DMS79 treated with DMSO at 0.1 percent for 48 hours (cell line): ENCODE measurements around the gene ADAM19.

ENCODE experiments used
- DNase-seq: peaks from one replicate; lab custom pipeline; 2025; lab: John Stamatoyannopoulos, UW

The ADAM19 gene

GRCh38 chr5:157516006-157516405 lies 59.6 kb downstream of the ADAM19 start:
- DNase-seq, result no peak

GRCh38 chr5:157514974-157515373 lies 60.6 kb downstream of the ADAM19 start:
- DNase-seq, result no peak

- no peak for DNase-seq
Observed at GRCh38 chr5:157513182-157513581, 62.4 kb downstream of the ADAM19 start.

DNA sequence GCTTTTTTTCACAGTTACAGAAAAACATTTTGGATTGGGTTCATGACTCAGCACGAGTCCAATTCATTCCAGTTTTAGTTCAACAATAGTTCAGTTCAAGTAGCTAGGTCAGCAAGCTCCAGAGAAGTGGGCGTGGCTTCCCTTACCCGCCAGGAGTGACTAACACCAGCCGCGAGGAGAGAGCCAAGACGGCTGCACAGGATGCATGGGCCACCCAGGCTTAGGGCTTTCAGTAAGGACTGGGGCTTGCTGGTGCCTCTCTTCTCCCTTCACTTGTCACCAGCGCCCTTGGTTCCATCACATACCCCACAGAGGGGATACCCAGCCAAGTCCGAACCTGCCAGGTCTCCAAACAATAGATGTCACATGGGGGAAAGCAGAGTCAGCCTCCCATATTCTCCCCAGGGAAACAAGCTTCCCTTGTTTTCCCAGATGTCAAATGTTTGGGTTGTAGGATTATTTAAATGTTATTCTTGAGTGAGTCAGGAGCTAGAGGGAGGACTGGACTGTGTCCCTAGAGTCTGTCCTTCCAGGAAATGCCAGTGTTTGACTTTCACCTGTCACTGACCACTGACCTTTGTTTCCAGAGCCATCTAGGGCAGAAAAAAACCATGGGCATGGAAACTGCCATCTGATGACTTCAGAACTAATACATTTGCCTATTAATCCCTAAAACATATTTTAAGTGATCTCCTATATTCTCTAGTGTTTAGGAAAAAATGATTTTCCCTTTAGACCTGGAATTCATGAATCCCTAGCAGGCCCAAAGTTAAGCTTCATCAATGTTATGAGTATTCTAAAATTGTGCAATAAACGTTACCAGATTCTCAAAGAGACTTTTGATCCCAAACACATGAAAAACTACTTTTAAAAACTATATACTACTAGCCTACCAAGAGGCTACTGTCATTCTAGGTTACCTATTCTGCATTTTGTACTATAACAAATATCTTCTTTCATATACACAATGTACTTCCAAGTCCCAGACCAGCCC lies 63.6 kb downstream of the ADAM19 start:
- no peak for DNase-seq

DNA sequence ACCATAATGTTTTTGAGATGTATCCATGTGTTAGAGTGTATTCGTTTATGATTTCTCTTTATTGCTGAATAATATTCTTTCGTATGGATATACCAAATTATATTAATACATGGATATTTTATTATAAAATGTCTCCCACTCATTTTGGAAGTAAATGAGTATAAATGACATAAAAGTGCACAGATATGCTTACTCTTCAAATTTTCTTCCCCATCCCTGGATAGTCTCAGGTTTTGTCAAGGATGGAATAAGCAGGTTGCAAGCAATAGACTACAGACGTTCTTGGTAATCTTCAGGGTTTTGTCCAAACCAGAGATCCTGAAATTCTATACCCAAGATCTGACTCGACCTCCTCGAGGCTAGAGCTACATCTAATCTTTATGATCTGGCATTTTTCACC lies 64.9 kb downstream of the ADAM19 start:
- DNase-seq, result no peak

DNA sequence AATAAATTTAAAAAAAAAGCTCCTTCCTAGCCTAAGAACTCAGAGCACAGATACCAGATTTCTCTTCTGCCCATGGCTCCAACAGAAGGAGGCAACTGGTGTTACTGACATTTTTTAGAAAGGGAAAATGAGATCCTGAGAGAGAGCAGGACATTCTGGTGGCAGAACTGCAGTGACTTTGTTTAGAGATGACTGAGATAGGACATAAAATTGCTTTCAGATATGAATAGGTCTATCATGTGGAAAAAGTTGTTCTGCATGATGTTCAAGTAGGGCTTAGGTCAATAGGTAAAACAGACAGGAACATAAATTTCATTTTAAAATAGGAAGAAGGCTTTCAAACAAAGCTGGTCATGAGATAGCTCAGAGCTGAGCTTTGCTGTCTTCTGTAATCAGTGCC lies 66.0 kb downstream of the ADAM19 start:
- no peak for DNase-seq

GRCh38 chr5:157509093-157509492 lies 66.5 kb downstream of the ADAM19 start:
- no peak for DNase-seq

GRCh38 chr5:157506981-157507780 lies 68.4 kb downstream of the ADAM19 start:
- no peak for DNase-seq

DNA sequence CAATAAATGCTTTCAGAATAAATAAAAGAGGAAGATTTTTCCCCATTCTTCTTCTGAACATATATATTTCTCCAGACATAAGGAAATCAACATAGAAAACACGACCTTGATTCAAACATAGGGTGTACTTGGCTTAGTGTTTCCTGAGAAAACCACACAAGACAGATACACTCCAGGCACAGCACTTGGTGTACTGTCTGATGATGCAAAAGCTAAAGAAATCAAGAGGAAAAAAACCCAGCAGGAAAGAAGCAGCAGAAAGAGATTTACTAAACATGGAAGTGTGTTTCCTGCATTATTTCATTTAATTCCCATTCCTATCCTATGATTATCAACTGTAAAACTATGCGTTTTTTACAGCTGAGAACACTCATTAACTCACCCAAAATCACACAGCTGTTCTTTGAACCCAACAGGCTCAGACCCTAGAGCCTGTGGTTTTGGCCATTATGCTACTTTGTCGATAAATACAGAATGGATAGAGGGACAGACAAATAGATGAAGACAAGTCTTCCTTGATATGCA lies 69.4 kb downstream of the ADAM19 start:
- no peak for DNase-seq

GRCh38 chr5:157505496-157505895 lies 70.1 kb downstream of the ADAM19 start:
- no peak for DNase-seq

DNA sequence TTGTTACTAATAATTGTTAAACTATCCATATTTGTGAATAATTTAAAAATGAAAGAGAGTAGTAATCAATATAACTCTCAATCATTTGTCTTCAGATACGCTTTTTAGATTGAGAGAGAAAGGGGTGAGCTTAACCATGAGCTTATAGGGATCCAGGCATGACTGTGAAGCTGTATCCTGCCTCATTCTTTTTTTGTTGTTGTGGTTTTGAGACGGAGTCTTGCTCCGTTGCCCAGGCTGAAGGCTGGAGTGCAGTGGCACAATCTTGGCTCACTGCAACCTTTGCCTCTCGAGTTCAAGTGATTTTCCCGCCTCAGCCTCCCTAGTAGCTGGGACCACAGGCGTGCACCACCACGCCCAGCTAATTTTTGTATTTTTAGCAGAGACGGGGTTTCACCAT lies 71.5 kb downstream of the ADAM19 start:
- DNase-seq, result no peak

- DNase-seq, result no peak
Observed at GRCh38 chr5:157502143-157502647, 73.4 kb downstream of the ADAM19 start.

GRCh38 chr5:157497875-157498611 lies 77.5 kb downstream of the ADAM19 start:
- peak; percentile 59 for DNase-seq

GRCh38 chr5:157496864-157497263 lies 78.7 kb downstream of the ADAM19 start:
- no peak for DNase-seq

DNA sequence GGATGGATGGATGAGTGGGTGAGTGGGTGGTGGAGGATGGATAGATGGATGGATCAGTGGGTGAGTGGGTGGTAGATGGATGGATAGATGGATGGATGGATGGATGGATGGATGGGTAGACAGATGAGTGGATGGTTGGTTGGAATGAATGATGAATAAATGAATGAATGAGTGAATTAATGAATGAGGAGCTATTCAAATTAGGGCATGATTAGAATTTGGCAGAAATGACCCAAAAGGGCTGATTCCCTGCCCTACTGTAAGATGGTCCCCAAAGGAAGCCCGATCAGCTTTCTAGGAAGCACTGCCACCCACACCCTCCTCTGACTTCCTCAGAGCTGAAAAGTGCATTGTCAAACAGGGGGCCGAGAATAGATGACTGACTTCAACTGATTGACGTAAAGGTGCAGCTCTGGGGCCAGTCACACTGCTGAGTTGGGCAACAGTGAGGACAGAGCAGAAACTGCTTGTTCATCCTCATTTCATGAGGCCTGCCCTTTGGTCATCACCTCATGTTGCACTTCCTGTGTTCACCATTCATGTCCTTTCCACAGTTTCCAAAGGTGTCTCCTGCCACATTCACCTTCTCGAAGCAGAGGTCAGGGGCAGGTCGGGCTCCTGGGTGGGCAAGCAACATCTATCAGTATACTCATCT lies 81.3 kb downstream of the ADAM19 start:
- DNase-seq, result no peak

- DNase-seq, result no peak
Observed at GRCh38 chr5:157492886-157493285, 82.7 kb downstream of the ADAM19 start.

DNA sequence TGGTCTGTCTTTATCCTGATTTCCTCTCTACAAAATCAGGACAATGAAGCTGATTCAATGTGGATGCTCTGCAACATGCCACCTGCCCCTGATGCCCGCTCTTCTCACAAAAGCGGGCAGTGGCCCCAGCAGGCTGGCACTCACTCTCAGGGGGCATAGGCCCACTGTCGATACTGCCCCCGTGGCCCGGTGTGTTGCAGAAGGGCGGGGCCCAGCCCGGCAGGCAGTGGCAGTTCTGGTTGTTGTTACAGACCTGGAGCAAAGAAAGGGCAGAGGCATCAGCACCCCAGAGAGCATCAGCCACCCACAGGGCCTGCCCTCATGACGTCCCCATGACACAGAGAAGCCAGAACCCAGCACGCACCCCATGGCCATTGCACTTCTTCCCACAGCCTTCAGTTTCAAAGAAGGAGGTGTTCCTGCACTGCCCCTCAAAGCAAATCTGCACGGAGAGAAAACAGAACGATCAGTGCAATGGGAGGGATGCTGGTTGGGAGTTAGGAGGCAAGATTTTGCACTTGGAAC lies 84.0 kb downstream of the ADAM19 start:
- DNase-seq, result no peak

DNA sequence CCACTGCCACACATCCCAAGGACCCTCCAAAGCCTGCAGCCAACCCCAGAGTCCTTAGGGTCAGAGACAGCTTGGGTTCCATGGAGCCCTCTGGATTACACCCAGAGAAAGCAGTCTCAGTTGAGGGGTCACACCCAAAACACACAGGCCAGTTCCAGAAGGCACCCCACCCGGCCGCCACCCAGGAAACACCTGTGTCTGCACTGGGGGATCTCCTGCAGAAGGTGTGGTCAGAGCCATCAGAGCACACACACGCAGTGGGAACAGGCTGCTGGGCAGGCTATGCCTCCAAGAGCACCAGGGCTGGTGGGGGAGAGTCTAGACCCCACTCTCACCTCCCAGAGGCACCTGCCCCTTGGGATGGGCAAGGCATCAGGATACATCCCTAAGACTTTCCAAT lies 88.2 kb downstream of the ADAM19 start:
- DNase-seq, result no peak

DNA sequence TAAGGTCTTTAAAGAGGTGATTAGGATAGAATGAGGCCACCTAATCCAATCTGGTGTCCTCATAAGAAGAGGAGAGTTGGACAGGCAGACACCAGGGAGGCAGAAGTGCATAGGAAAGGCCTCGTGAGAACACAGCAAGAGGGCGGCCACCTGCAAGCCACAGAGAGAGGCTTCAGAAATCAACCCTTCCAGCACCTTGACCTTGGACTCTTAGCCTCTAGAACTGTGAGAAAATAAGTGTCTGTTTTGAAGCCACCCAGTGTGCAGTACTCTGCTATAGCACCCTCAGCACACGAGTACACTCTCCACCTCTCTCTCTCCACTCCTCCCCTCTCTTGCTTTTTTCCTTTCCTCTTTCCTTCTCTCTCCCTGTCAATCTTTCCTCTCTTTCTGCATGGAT lies 88.7 kb downstream of the ADAM19 start:
- DNase-seq, result no peak

GRCh38 chr5:157486221-157486681 lies 89.3 kb downstream of the ADAM19 start:
- DNase-seq, result no peak

DNA sequence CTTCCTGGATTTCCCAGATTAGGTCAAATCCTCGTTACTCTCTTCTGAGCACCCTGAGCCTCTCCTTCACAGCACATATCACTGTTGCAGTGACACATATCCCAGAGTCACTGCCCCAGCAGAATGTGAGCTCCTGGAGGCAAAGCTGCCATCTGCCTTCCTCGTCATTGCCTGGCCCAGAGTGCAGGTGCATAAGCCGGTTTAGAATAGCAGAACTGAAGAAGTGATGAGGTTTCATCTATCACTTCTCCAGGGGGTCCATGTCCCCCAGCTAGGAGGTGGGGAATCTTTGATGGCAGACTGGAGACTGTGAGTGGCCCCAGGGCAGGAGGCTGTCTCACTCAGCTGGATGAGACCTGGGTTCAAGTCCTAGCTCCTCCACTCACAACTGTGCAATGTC lies 89.8 kb downstream of the ADAM19 start:
- no peak for DNase-seq
